Fibroblast of lung (primary cell): ENCODE results near the gene OCSTAMP. TPM values are rescaled to one million over a fixed set of nuclear protein-coding genes. Genes with fewer than 3 reads are reported as not detected.

Source experiments
- DNase-seq, 2 donors: peaks; one replicate each; pipeline versions ENCODE4 v3.0.0 to v3.0.0-alpha.2; 2010; ENCODE audit warnings: low read depth in 2 of 2
- H2AFZ ChIP-seq: 2 replicates; pipeline ENCODE4 v1.5.1; 2012; ENCODE audit warnings: low read length, control low read depth, inconsistent platforms
- H3K27ac ChIP-seq: 2 replicates; pipeline ENCODE4 v1.5.1; 2011; ENCODE audit warnings: low read length, control low read depth; ENCODE audit not compliant: insufficient read depth
- H3K27me3 ChIP-seq: 2 replicates; pipeline ENCODE4 v1.5.1; 2011; ENCODE audit warnings: mild to moderate bottlenecking, low read length; ENCODE audit not compliant: control insufficient read depth, insufficient read depth
- H3K36me3 ChIP-seq: 2 replicates; pipeline ENCODE4 v1.5.1; 2011; ENCODE audit warnings: low read length; ENCODE audit not compliant: control insufficient read depth, insufficient read depth
- H3K4me1 ChIP-seq: 2 replicates; pipeline ENCODE4 v1.5.1; 2011; ENCODE audit warnings: low read length; ENCODE audit not compliant: control insufficient read depth, insufficient read depth; ENCODE audit errors: extremely low read depth
- H3K4me2 ChIP-seq: 2 replicates; pipeline ENCODE4 v1.5.1; 2011; ENCODE audit warnings: low read length, control low read depth; ENCODE audit not compliant: insufficient read depth; ENCODE audit errors: extremely low read depth
- H3K4me3 ChIP-seq, 4 experiments: fragments of 200-600 bp in 1 of 4; sonication (generic) in 1 of 4; replicated peaks in 1 of 4; 2 replicates each; pipeline ENCODE4 v1.5.1; 2011 to 2016; ENCODE audit warnings: low read length in 4 of 4, low read depth in 3 of 4, mild to moderate bottlenecking in 3 of 4, control low read depth in 2 of 4, inconsistent platforms in 1 of 4, mixed read lengths in 1 of 4; ENCODE audit not compliant: insufficient read depth in 1 of 4; ENCODE audit errors: control extremely low read depth in 1 of 4
- H3K79me2 ChIP-seq: 2 replicates; pipeline ENCODE4 v1.5.1; 2012; ENCODE audit warnings: mild to moderate bottlenecking, low read length, inconsistent platforms; ENCODE audit not compliant: control insufficient read depth, insufficient read depth
- H3K9ac ChIP-seq: 2 replicates; pipeline ENCODE4 v1.5.1; 2011; ENCODE audit warnings: mild to moderate bottlenecking, low read length, control low read depth; ENCODE audit not compliant: insufficient read depth
- H3K9me3 ChIP-seq: 2 replicates; pipeline ENCODE4 v1.5.1; 2012; ENCODE audit warnings: low read depth, low read length; ENCODE audit not compliant: control insufficient read depth, insufficient read depth
- H4K20me1 ChIP-seq: 2 replicates; pipeline ENCODE4 v1.5.1; 2011; ENCODE audit warnings: low read length; ENCODE audit not compliant: control insufficient read depth, insufficient read depth; ENCODE audit errors: extremely low read depth
- CTCF ChIP-seq, 2 donors: IDR thresholded peaks in 1 of 2; conservative IDR thresholded peaks in 1 of 2; 1 replicate in 1 of 2; 2 replicates in 1 of 2; pipeline ENCODE4 v1.5.1; 2011 to 2012; ENCODE audit warnings: low read length in 2 of 2, control low read depth in 1 of 2, inconsistent platforms in 1 of 2, low read depth in 1 of 2, mild to moderate bottlenecking in 1 of 2
- EZH2 ChIP-seq: IDR thresholded peaks from 2 replicates; pipeline ENCODE4 v1.5.1; 2012; ENCODE audit warnings: low read length, control low read depth, mild to moderate bottlenecking; ENCODE audit errors: missing control alignments
- polyA plus RNA-seq, 2 donors: library from polyadenylated mRNA; depleted of rRNA in 1 of 2; stranded (reverse) in 1 of 2; unstranded in 1 of 2; fragments of >200 nt; gene quantifications; 2 replicates each; pipeline ENCODE4 v1.2.1, GENCODE V29; 2011 to 2012; ENCODE audit warnings: missing spikeins in 1 of 2
- total RNA-seq: library from RNA; depleted of rRNA; stranded (reverse); fragments of >200 nt; gene quantifications from 2 replicates; pipeline ENCODE4 v1.2.1, GENCODE V29; 2014

Gene OCSTAMP
- total and polyA plus RNA-seq, 2 donors (not counting 1 experiment from before 2014, with no cell fraction given): not detected

GRCh38 chr20:46572153-46572552 is 21.7 kb upstream of the OCSTAMP start:
- H3K27ac ChIP-seq: no peak overlapping the region
- no peak overlapping the region for H3K4me2 ChIP-seq
- no peaks in the 10 kb centered on the region for H3K9me3 ChIP-seq
- TF ChIP-seq CTCF (conservative IDR thresholded peaks at IDR 0.05 in 1 of 2, IDR thresholded peaks at IDR 0.05 in 1 of 2; ENCODE audit: low read depth in 1 of 2, low read length in 2 of 2) (no peak), EZH2 (no peak)
- DNase-seq: no peak
- H3K36me3 ChIP-seq: no peaks in the 10 kb centered on the region
- H3K4me3 ChIP-seq: no peak overlapping the region
- no peak overlapping the region for H3K9ac ChIP-seq
- H3K79me2 ChIP-seq: no peaks in the 10 kb centered on the region
- H3K4me1 ChIP-seq: no peaks in the 10 kb centered on the region
- H3K27me3 ChIP-seq: no peaks in the 10 kb centered on the region
- H4K20me1 ChIP-seq: no peaks in the 10 kb centered on the region
- H2AFZ ChIP-seq: no peak overlapping the region

DNA sequence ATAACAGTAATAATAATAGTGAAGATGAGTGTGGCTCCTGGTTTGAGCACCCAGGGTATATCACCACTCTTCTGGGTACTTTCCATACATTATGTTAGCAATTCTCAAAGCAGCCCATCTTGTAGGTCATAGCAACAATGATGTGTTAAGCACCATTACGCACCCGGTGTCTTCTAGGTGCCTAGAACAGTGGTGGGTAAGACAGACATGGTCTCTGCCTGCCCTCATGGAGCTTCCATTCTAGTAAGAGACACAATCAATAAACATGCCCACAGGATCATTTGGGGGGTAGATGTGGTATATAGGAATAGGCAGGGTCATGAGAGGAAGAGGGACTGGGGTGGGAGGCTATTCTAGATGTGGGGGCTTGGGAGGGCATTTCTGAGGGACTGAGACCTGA is 21.0 kb upstream of the OCSTAMP start:
- Histone ChIP-seq H3K9ac (no peak overlapping the region), H3K36me3 (no peaks in the 10 kb centered on the region), H3K4me3 (no peak overlapping the region), H2AFZ (no peak overlapping the region), H3K27me3 (no peaks in the 10 kb centered on the region), H4K20me1 (no peaks in the 10 kb centered on the region), H3K27ac (no peak overlapping the region), H3K4me2 (no peak overlapping the region), H3K79me2 (no peaks in the 10 kb centered on the region), H3K4me1 (no peaks in the 10 kb centered on the region), H3K9me3 (no peaks in the 10 kb centered on the region)
- DNase-seq: no peak
- TF ChIP-seq EZH2: no peak
- TF ChIP-seq CTCF (conservative IDR thresholded peaks at IDR 0.05 in 1 of 2, IDR thresholded peaks at IDR 0.05 in 1 of 2; ENCODE audit: low read depth in 1 of 2, low read length in 2 of 2): no peak

DNA sequence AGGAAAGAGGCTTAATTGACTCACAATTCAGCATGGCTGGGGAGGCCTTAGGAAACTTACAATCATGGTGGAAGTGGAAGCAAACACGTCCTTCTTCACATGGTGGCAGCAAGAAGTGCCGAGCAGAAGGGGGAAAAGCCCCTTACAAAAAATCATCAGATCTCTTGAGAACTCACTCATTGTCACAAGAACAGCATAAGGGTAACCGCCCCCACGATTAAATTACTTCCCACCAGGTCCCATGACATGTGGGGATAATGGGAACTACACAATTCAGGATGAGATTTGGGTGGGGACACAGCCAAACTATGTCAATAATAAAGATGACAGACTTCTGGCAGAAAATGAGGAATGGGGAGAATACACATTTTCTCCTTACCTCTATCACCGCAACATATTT is 20.5 kb upstream of the OCSTAMP start:
- H3K27ac ChIP-seq: no peak overlapping the region
- no peaks in the 10 kb centered on the region for H3K27me3 ChIP-seq
- no peak overlapping the region for H3K4me3 ChIP-seq
- TF ChIP-seq EZH2: no peak
- TF ChIP-seq CTCF (conservative IDR thresholded peaks at IDR 0.05 in 1 of 2, IDR thresholded peaks at IDR 0.05 in 1 of 2; ENCODE audit: low read depth in 1 of 2, low read length in 2 of 2): no peak
- DNase-seq: no peak
- no peaks in the 10 kb centered on the region for H3K36me3 ChIP-seq
- no peak overlapping the region for H3K4me2 ChIP-seq
- H3K79me2 ChIP-seq: no peaks in the 10 kb centered on the region
- H2AFZ ChIP-seq: no peak overlapping the region
- H3K9me3 ChIP-seq: no peaks in the 10 kb centered on the region
- no peaks in the 10 kb centered on the region for H3K4me1 ChIP-seq
- H3K9ac ChIP-seq: no peak overlapping the region
- H4K20me1 ChIP-seq: no peaks in the 10 kb centered on the region
